NCI-H446 treated with DMSO at 0.1 percent for 48 hours (cell line): Measurements from ENCODE around the gene ZBTB20.
A peak's percentile ranks its signal among the peaks of the same experiment; 100 is the strongest.
"Not testable (repeated sequence)": the region's sequence is repeated elsewhere in the genome, so short reads cannot be mapped to it uniquely, and the experiment has no call there.

Experiments
- DNase-seq: peaks from one replicate; lab custom pipeline; 2025; lab: John Stamatoyannopoulos, UW

ZBTB20 gene

GRCh38 chr3:115147329-115148141 is 447 bp upstream of the ZBTB20 start:
- DNase-seq: peak; percentile 100

DNA sequence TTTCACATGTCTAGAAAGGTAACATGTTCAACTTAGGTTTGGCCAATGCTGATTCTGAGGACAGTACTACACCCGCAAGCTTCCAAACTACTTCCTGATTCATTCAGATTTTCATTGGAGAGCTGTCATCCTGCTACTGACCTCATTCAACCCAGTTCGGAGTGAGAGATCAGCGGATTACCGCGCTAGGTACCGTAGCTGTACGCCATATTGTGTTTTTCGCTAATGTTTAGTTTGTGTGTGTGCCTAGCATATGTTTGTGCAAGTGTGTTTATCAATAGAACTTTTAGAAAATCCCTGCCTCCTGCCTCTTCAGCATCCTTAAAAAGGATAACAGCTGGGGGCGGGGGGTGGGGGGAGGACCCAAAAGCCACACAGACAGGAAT is 1.1 kb downstream of the ZBTB20 start:
- peak; percentile 74 for DNase-seq

- DNase-seq: no peak
Measured at GRCh38 chr3:115141033-115141757, 5.9 kb downstream of the ZBTB20 start.

GRCh38 chr3:115139072-115139471 is 8.0 kb downstream of the ZBTB20 start:
- no peak for DNase-seq

- no peak for DNase-seq
Measured at GRCh38 chr3:115134648-115135347, 12.3 kb downstream of the ZBTB20 start.

DNA sequence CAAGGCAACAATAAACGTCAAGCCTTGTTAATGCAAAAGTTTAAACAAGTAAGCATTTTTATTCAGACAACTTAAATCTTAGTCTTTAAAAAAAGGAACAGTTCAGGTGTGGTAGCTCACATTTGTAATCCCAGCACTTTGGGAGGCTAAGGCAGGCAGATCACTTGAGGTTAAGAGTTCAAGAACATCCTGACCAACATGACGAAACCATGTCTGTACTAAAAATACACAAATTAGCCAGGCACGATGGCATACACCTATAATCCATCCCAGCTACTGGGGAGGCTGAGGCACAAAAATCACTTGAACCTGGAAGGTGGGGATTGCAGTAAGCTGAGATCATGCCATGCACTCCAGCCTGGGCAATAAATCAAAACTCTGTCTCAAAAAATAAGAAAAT is 19.9 kb downstream of the ZBTB20 start:
- DNase-seq: no peak

DNA sequence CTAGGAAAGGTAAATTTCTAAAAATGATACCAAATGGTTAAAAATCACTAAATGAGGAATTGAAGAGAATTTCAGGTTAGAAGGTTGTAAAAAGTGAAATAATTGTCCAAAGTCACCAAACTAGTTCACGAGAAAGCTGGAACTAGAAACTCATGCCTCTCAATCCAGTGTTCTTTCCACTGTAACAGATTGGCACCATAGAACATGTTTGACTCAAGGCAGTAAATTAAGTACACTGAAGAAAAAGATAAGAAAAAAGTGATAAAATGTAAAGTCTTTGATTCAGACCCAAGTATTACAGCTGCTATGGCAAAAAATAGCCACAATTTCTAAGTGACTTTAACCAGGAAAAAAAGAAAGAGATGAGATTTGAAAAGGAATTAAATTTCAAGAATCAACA is 26.5 kb downstream of the ZBTB20 start:
- DNase-seq: no peak

DNA sequence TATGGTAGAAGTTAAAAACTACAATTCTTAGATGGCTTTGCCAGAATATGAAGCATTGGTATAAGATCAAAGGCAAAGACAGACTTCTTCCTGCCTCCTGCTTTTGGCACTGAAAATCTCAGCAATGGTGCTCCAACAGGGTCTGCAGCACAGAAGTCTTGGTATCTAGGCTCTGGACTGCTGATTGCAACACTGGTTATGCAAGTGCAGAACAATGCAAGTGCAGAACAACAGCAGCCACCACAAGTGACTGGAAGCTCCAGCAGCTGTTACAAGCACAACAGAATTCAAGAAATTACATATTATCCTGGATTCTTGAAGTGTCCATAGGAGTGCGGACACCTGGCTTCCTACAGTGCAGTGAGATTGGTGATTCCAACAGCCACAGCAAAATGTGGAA is 33.7 kb downstream of the ZBTB20 start:
- DNase-seq: no peak

DNA sequence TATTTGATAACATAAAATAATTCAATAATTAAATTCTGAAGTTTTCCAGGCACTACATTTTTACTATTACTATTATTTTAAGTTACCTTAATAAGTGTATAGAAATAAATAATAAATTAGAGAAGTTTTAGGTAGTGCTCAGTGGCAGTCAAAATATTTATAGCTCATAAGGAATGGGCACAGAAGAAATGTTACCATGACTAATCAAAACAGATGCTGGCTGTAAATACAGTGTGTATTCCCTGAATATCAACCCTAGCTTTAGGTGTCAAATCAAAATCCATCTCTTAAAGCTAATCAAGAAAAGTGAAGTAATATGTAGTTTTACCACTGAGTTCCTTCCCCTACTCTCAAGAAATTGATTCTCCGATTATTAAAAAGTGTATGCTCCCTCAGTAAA is 35.5 kb downstream of the ZBTB20 start:
- DNase-seq: no peak

DNA sequence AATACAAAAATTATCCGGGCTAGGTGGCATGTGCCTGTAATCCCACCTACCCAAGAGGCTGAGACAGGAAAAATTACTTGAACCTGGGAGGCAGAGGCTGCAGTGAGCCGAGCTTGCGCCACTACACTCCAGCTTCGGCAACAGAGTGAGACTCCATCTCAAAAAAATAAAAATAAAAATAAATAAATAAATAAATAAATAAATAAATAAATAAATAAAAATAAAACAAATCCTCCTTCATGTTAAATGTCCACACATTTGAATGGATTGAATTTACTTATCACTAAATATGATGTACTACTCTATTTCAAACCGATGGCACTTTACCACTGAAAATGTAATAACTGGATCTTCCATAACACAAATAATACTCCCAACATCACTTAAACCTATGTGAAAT is 36.3 kb downstream of the ZBTB20 start:
- DNase-seq: no peak

GRCh38 chr3:115110066-115110465 is 37.0 kb downstream of the ZBTB20 start:
- not testable (repeated sequence) for DNase-seq

DNA sequence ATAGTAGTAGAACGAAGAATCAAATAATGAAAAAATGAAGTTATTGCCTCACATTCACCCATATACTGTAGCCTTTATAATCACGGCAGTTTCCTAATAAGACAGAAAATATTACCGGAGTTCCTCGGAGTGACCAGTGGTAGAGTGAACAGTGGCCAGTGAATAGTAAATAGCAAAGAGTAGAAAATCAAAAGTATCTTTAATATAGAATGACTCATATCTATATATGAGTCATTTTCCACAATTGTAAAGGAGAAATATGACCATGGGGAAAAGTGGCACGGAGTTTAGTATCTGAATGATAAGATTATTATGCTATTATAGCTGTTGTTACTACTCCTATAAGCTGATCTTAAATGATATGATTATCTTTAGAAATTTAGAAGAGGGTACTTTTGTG is 38.5 kb downstream of the ZBTB20 start:
- no peak for DNase-seq

- no peak for DNase-seq
Measured at GRCh38 chr3:115102046-115102445, 45.0 kb downstream of the ZBTB20 start.

DNA sequence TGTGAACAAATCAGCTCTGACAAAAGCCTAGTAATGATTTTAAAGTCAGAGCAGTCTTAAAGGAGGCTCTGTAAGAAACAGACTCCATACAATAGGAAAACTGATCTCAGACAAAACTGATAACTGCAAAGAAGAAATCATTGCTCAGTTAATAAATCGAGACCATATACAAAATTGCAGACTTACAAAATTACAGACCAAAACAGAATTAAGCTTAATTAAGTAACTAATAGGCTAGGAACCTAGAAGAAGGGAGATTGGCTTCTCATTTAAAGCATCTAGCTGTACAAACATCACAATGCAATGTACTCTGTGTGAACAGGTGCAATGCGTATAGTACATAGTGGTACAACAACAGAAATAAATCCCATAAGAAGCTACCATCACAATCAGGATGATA is 46.3 kb downstream of the ZBTB20 start:
- DNase-seq: no peak

GRCh38 chr3:115099986-115100571 is 47.0 kb downstream of the ZBTB20 start:
- DNase-seq: no peak

- DNase-seq: no peak
Measured at GRCh38 chr3:115099134-115099985, 47.7 kb downstream of the ZBTB20 start.

- no peak for DNase-seq
Measured at GRCh38 chr3:115098354-115099073, 48.6 kb downstream of the ZBTB20 start.

- no peak for DNase-seq
Measured at GRCh38 chr3:115095236-115095635, 51.9 kb downstream of the ZBTB20 start.

DNA sequence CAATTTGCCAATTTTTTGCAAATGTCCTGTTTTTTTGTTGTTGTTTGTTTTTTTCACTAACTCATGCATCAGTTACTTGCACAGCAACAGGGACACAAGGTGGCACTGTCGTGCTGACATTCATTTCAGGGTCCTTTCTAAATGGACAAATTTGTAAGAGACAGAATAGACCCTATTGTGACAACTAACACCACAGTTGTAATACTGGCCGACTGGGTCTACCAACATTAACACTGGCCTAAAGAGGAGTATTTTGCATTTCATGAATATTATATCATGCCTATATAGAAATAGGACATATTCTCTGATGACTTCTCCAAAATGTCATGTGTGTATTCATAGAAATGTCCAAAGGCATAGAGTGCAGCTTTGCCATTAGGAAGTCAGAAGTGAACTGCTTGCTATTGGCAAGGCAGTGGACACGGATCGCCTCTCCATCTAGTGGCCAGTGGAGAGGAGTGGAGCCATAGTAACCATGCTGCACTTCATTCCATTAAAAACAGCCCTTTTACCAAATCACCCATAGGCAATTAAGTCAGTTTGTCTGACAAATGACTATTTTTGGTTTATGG is 54.8 kb downstream of the ZBTB20 start:
- peak; percentile 77 for DNase-seq

- no peak for DNase-seq
Measured at GRCh38 chr3:115090712-115091111, 56.4 kb downstream of the ZBTB20 start.

DNA sequence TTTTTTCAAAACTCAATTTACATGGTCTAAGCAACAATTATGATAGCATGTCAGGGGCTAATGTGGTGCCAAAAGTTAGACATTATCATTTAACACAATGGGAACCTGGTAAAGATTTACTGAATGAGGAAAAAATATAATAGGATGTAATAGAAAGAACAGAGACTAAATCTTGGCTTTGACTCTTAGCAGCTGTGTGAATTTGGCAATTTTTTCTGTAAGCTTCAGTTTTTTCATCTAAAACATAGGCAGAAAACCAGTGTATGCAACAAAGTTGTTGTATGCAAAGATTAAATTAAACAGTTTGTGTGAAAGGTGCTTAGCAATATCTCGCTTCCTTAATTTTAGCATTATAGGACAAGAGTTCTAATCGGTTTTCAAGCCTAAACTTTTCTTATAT is 57.6 kb downstream of the ZBTB20 start:
- DNase-seq: no peak
